Kidney (tissue), 14 donors: ENCODE measurements around the gene NPDC1. TPM values are rescaled to one million over a fixed set of nuclear protein-coding genes. Genes with fewer than 3 reads are reported as not detected.

Experiments used
- DNase-seq, 5 donors: peaks; one replicate each; pipeline ENCODE4 v3.0.0-alpha.2; 2013 to 2020
- FAIRE-seq: peaks from 2 replicates; lab custom pipeline; 2012; peaks lifted over from hg19 to GRCh38; lab: Jason Lieb, UNC
- H3K27ac ChIP-seq, 2 donors: one replicate each; pipeline ENCODE4 v1.7.0; 2013; ENCODE audit warnings: low read depth in 2 of 2, low read length in 2 of 2, inconsistent platforms in 1 of 2
- H3K27me3 ChIP-seq: one replicate; pipeline ENCODE4 v1.7.1; 2013; ENCODE audit warnings: low read length, inconsistent platforms; ENCODE audit not compliant: control insufficient read depth, insufficient read depth
- H3K36me3 ChIP-seq, 3 donors: one replicate each; pipeline versions ENCODE4 v1.7.0 to v1.7.1; 2013; ENCODE audit warnings: low read length in 3 of 3, control low read depth in 1 of 3, inconsistent platforms in 1 of 3; ENCODE audit not compliant: insufficient read depth in 3 of 3, control insufficient read depth in 2 of 3
- H3K4me1 ChIP-seq, 3 donors: one replicate each; pipeline versions ENCODE4 v1.7.0 to v1.7.1; 2013; ENCODE audit warnings: low read length in 3 of 3, inconsistent platforms in 1 of 3, low read depth in 1 of 3; ENCODE audit not compliant: control insufficient read depth in 2 of 3, insufficient read depth in 2 of 3
- H3K4me3 ChIP-seq, 3 donors: one replicate each; pipeline versions ENCODE4 v1.7.0 to v1.8.1; 2013; ENCODE audit warnings: low read length in 3 of 3, control low read depth in 1 of 3, inconsistent platforms in 1 of 3
- H3K9ac ChIP-seq, 3 donors: one replicate each; pipeline versions ENCODE4 v1.7.0 to v1.7.1; 2013; ENCODE audit warnings: low read length in 3 of 3, control low read depth in 1 of 3, inconsistent platforms in 1 of 3
- H3K9me3 ChIP-seq, 3 donors: one replicate each; pipeline versions ENCODE4 v1.7.0 to v1.7.1; 2013; ENCODE audit warnings: low read length in 3 of 3, control low read depth in 1 of 3, inconsistent platforms in 1 of 3; ENCODE audit not compliant: control insufficient read depth in 2 of 3, insufficient read depth in 1 of 3
- intact Hi-C: fragments of 100-400 bp; cut with DNase I; formaldehyde crosslinking; loops from one replicate; pipeline ENCODE4 v1.11.1; 2022
- polyA plus RNA-seq: library from polyadenylated mRNA; stranded (reverse); fragments of 350-450 nt; fragmentation: Illumina TruSeq; extraction: RNeasy Lipid Tissue Mini Kit (QIAGEN cat#74804); gene quantifications from one replicate; pipeline ENCODE4 v1.2.3, GENCODE V29; 2014; ENCODE audit warnings: low read depth, low replicate concordance; ENCODE audit not compliant: insufficient read depth
- total RNA-seq: library from RNA; stranded (reverse); fragmentation: NEBNext Ultra II Directional; extraction: Animal tissue kit (Norgen Biotek cat#: 25700); gene quantifications from one replicate; pipeline ENCODE4 v1.2.1, GENCODE V29; 2021
- TF ChIP-seq, protein P1 (sequence below): IDR thresholded peaks from 3 replicates; pipeline ENCODE4 v1.5.1; 2012; ENCODE audit warnings: mild to moderate bottlenecking, moderate library complexity, borderline replicate concordance; ENCODE audit not compliant: insufficient read depth; ENCODE audit errors: extremely low read depth
- donor health status: control.
- donor health status: control.
- donor health status: control.
- donor health status: control.
- donor health status: control.
- donor health status: DM: yes; HTN: yes; CAD: no.
- donor health status: Normal renal cell carcinoma (clear cell type).

Gene NPDC1
- total and polyA plus RNA-seq, 2 donors from 2014 or later: 80.2 to 189 TPM

GRCh38 chr9:137017071-137017470 is 28.9 kb downstream of the NPDC1 start:
- intact Hi-C loops: no loop called here
- peaks cover 0 to 8% (median 0%) of the 10 kb centered on the region in 3 donors for H3K36me3 ChIP-seq

GRCh38 chr9:137016436-137016835 is 29.5 kb downstream of the NPDC1 start:
- Histone ChIP-seq H3K27ac (no peak overlapping the region), H3K4me3 (no peak overlapping the region), H3K27me3 (no peaks in the 10 kb centered on the region), H3K4me1 (no peaks in the 10 kb centered on the region), H3K36me3 (peaks cover 0 to 8% (median 0%) of the 10 kb centered on the region in 3 donors), H3K9me3 (no peaks in the 10 kb centered on the region), H3K9ac (no peak overlapping the region)
- DNase-seq (no peak), FAIRE-seq (no peak)
- TF ChIP-seq, protein P1, sequence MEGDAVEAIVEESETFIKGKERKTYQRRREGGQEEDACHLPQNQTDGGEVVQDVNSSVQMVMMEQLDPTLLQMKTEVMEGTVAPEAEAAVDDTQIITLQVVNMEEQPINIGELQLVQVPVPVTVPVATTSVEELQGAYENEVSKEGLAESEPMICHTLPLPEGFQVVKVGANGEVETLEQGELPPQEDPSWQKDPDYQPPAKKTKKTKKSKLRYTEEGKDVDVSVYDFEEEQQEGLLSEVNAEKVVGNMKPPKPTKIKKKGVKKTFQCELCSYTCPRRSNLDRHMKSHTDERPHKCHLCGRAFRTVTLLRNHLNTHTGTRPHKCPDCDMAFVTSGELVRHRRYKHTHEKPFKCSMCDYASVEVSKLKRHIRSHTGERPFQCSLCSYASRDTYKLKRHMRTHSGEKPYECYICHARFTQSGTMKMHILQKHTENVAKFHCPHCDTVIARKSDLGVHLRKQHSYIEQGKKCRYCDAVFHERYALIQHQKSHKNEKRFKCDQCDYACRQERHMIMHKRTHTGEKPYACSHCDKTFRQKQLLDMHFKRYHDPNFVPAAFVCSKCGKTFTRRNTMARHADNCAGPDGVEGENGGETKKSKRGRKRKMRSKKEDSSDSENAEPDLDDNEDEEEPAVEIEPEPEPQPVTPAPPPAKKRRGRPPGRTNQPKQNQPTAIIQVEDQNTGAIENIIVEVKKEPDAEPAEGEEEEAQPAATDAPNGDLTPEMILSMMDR: no peak
- intact Hi-C loops: no loop called here

More at GRCh38 chr9:137017071-137017470, 28.9 kb downstream of the NPDC1 start:
- H3K27me3 ChIP-seq: no peaks in the 10 kb centered on the region
- no peak for FAIRE-seq
- no peak overlapping the region for H3K9ac ChIP-seq
- H3K4me3 ChIP-seq: no peak overlapping the region
- no peak overlapping the region for H3K27ac ChIP-seq
- TF ChIP-seq, protein P1: no peak
- no peaks in the 10 kb centered on the region for H3K4me1 ChIP-seq
- H3K9me3 ChIP-seq: no peaks in the 10 kb centered on the region
- DNase-seq: no peak

GRCh38 chr9:137015976-137016375 is 30.0 kb downstream of the NPDC1 start:
- no peak overlapping the region for H3K9ac ChIP-seq
- no peaks in the 10 kb centered on the region for H3K27me3 ChIP-seq
- H3K36me3 ChIP-seq: peaks cover 0 to 8% (median 0%) of the 10 kb centered on the region in 3 donors
- TF ChIP-seq, protein P1: no peak
- DNase-seq (no peak), FAIRE-seq (no peak)
- no peaks in the 10 kb centered on the region for H3K9me3 ChIP-seq
- H3K4me3 ChIP-seq: no peak overlapping the region
- H3K27ac ChIP-seq: no peak overlapping the region
- no peaks in the 10 kb centered on the region for H3K4me1 ChIP-seq
- intact Hi-C loops: no loop called here

GRCh38 chr9:137015540-137015930 is 30.4 kb downstream of the NPDC1 start:
- Histone ChIP-seq H3K36me3 (peaks cover 0 to 8% (median 0%) of the 10 kb centered on the region in 3 donors), H3K9ac (no peak overlapping the region), H3K4me1 (no peaks in the 10 kb centered on the region), H3K27me3 (no peaks in the 10 kb centered on the region), H3K27ac (no peak overlapping the region), H3K9me3 (no peaks in the 10 kb centered on the region), H3K4me3 (no peak overlapping the region)
- DNase-seq: no peak
- TF ChIP-seq, protein P1: no peak
- intact Hi-C loops: no loop called here
- no peak for FAIRE-seq
